ENCODE data around the gene FCHO1.

Gene FCHO1

DNA sequence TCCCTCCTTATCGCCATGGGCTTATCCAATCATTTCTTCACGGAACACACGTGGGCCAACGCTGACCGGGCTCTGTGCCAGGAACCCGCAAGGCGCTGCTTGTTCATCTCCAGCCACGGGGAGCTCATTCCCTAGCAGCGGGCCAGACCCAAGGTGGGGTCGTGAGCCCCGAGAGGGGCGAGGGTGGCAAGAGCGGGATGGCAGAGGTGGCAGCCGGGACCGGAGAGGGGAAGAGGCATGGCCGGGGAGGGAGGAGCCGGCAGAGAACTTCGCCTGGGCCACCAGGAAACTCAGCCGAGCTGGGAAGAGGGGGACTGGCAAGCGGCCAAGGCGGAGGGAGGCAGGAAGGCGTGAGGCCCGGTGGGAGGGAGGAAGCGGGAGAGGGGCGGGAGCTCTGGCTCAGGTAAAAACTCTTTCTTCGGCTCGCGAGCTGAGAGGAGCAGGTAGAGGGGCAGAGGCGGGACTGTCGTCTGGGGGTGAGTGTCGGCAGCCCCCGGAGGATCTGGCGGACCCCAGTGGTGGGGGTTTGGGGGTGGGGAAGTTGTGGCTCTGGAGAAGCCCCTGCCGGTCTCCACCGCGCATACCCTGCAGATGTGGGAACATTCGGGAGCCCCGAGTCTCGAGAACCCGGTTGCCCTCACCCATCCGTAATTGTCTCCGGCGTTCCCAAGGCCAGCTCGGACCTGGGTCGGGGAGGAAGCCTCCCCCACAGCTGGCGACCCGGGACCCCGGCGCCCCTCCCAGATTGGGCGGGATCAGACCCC lies 43.6 kb downstream of the FCHO1 start, which contains the start of gene B3GNT3:
Gene B3GNT3 (plus strand): TSS at position 408 of the 764 bp plus-strand sequence. CDS start 12,670 bp downstream, outside the sequence.
- TF ChIP-seq POLR2AphosphoS5 (IDR thresholded peaks at IDR 0.05; ENCODE audit: low read depth) = no peak
- no peak for TF ChIP-seq SPI1 (IDR thresholded peaks at IDR 0.05; ENCODE audit: borderline replicate concordance, low read depth)
- TF ChIP-seq, protein P1, sequence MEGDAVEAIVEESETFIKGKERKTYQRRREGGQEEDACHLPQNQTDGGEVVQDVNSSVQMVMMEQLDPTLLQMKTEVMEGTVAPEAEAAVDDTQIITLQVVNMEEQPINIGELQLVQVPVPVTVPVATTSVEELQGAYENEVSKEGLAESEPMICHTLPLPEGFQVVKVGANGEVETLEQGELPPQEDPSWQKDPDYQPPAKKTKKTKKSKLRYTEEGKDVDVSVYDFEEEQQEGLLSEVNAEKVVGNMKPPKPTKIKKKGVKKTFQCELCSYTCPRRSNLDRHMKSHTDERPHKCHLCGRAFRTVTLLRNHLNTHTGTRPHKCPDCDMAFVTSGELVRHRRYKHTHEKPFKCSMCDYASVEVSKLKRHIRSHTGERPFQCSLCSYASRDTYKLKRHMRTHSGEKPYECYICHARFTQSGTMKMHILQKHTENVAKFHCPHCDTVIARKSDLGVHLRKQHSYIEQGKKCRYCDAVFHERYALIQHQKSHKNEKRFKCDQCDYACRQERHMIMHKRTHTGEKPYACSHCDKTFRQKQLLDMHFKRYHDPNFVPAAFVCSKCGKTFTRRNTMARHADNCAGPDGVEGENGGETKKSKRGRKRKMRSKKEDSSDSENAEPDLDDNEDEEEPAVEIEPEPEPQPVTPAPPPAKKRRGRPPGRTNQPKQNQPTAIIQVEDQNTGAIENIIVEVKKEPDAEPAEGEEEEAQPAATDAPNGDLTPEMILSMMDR (IDR thresholded peaks at IDR 0.05; ENCODE audit: insufficient read depth, low read length) = no peak
- TF ChIP-seq, protein P2, sequence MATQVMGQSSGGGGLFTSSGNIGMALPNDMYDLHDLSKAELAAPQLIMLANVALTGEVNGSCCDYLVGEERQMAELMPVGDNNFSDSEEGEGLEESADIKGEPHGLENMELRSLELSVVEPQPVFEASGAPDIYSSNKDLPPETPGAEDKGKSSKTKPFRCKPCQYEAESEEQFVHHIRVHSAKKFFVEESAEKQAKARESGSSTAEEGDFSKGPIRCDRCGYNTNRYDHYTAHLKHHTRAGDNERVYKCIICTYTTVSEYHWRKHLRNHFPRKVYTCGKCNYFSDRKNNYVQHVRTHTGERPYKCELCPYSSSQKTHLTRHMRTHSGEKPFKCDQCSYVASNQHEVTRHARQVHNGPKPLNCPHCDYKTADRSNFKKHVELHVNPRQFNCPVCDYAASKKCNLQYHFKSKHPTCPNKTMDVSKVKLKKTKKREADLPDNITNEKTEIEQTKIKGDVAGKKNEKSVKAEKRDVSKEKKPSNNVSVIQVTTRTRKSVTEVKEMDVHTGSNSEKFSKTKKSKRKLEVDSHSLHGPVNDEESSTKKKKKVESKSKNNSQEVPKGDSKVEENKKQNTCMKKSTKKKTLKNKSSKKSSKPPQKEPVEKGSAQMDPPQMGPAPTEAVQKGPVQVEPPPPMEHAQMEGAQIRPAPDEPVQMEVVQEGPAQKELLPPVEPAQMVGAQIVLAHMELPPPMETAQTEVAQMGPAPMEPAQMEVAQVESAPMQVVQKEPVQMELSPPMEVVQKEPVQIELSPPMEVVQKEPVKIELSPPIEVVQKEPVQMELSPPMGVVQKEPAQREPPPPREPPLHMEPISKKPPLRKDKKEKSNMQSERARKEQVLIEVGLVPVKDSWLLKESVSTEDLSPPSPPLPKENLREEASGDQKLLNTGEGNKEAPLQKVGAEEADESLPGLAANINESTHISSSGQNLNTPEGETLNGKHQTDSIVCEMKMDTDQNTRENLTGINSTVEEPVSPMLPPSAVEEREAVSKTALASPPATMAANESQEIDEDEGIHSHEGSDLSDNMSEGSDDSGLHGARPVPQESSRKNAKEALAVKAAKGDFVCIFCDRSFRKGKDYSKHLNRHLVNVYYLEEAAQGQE (IDR thresholded peaks at IDR 0.05; ENCODE audit: insufficient replicate concordance, low read depth) = no peak
- TF ChIP-seq GABPA (IDR thresholded peaks at IDR 0.05; ENCODE audit: low read depth) = no peak
- Histone ChIP-seq H3K27ac (replicated peaks) (no peak within 1 kb of the TSS), H3K4me3 (replicated peaks; ENCODE audit: insufficient read depth, low read length) (peak within 1 kb of the TSS; percentile 19), H3K27me3 (ENCODE audit: insufficient read depth, poor library complexity, severe bottlenecking) (peaks cover 30% of the 10 kb centered on the region)
- DNase-seq (ENCODE audit: low read depth in 1 of 2, low spot score in 1 of 2) = peak; percentile 15 to 62

DNA sequence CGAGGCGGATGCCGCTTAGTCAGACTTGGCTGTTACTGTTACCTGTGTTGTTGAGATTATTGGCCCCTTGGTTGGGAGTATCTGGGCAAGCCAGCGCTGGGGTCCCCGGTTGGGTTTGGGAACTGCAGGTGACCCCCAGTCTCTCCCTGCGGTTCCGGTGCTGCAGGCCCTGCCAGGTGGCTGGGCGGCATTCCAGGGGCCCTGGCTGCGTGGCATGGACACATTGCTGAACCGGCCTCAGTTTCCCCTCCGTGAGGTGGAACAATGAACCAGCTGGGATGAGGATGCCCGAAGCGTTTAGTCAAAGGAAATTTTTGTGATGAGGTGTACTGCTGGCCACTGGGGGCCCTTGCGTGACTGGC lies 44.2 kb downstream of the FCHO1 start:
- no peak overlapping the region for H3K27ac ChIP-seq (replicated peaks)
- H3K27me3 ChIP-seq (ENCODE audit: insufficient read depth, poor library complexity, severe bottlenecking) = peaks cover 30% of the 10 kb centered on the region
- TF ChIP-seq GABPA (IDR thresholded peaks at IDR 0.05; ENCODE audit: low read depth) (no peak), SPI1 (IDR thresholded peaks at IDR 0.05; ENCODE audit: borderline replicate concordance, low read depth) (no peak), POLR2AphosphoS5 (IDR thresholded peaks at IDR 0.05; ENCODE audit: low read depth) (no peak)
- TF ChIP-seq, protein P2 (IDR thresholded peaks at IDR 0.05; ENCODE audit: insufficient replicate concordance, low read depth) = no peak
- TF ChIP-seq, protein P1 (IDR thresholded peaks at IDR 0.05; ENCODE audit: insufficient read depth, low read length) = no peak
- DNase-seq (ENCODE audit: low read depth in 1 of 2, low spot score in 1 of 2) = no peak
- no peak overlapping the region for H3K4me3 ChIP-seq (replicated peaks; ENCODE audit: insufficient read depth, low read length)

DNA sequence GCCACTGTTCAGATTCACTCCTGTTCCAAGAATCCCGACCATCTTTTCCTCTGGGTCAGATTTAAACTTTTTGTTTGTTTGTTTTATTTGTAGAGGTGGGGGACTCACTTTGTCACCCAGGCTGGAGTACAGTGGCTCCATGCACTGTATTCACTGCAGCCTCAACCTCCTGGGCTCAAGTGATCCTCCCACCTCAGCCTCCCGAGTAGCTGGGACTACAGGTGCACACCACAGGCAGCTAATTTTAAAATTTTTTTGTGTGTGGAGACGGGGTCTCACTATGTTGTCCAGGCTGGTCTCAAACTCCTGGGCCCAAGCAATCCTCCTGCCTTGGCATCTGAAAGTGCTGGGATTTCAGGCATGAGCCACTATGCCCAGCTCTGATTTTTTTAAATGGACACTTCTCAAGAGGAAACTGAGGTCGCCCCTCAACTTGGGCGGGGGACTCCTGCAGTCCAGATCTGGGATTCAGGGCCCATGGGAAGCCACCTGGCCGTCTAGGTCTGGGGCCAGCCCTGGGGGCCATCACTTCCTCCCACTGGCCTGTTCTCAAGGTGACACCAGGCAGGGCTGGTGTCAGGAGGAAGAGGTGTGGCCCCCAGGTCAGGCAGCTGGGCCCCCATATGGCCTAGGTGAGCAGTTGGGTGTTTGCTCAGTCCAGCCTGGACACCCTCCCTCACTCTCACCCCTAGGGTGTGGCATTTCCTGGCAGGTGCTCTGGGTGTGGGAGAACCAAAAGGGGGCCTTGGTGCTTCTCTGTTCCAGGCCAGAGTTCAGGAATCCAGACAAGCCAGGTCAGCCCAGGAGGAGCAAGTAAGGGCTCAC lies 44.9 kb downstream of the FCHO1 start:
- no peak overlapping the region for H3K4me3 ChIP-seq (replicated peaks; ENCODE audit: insufficient read depth, low read length)
- peaks cover 30% of the 10 kb centered on the region for H3K27me3 ChIP-seq (ENCODE audit: insufficient read depth, poor library complexity, severe bottlenecking)
- TF ChIP-seq POLR2AphosphoS5 (IDR thresholded peaks at IDR 0.05; ENCODE audit: low read depth) (no peak), SPI1 (IDR thresholded peaks at IDR 0.05; ENCODE audit: borderline replicate concordance, low read depth) (no peak), GABPA (IDR thresholded peaks at IDR 0.05; ENCODE audit: low read depth) (no peak)
- TF ChIP-seq, protein P1 (IDR thresholded peaks at IDR 0.05; ENCODE audit: insufficient read depth, low read length) = no peak
- TF ChIP-seq, protein P2 (IDR thresholded peaks at IDR 0.05; ENCODE audit: insufficient replicate concordance, low read depth) = no peak
- H3K27ac ChIP-seq (replicated peaks) = no peak overlapping the region
- DNase-seq (ENCODE audit: low read depth in 1 of 2, low spot score in 1 of 2) = no peak

Measured in HL-60 (cell line).